Neural cell (in vitro differentiated cells): ENCODE results near the gene POMT1.

ENCODE experiments used
- CTCF ChIP-seq: fragments of 450-650 bp; IDR thresholded peaks from 2 replicates; pipeline ENCODE4 v1.5.1; 2014; ENCODE audit warnings: antibody characterized with exemption, mild to moderate bottlenecking, moderate library complexity; ENCODE audit not compliant: poor library complexity, severe bottlenecking
- EP300 ChIP-seq: fragments of 450-650 bp; conservative IDR thresholded peaks from 2 replicates; pipeline ENCODE4 v1.6.1; 2014; ENCODE audit warnings: antibody characterized with exemption, mild to moderate bottlenecking, moderate library complexity; ENCODE audit not compliant: poor library complexity, severe bottlenecking
- EZH2 ChIP-seq: fragments of 200-600, 300-800 bp; shearing (Covaris generic), sonication (generic); IDR thresholded peaks from 2 replicates; pipeline ENCODE4 v1.6.1; 2014; ENCODE audit warnings: antibody characterized with exemption, low read length, borderline replicate concordance, mild to moderate bottlenecking; ENCODE audit not compliant: insufficient read depth, poor library complexity, severe bottlenecking
- MXI1 ChIP-seq: fragments of 450-650 bp; conservative IDR thresholded peaks from 2 replicates; pipeline ENCODE4 v1.6.1; 2014; ENCODE audit warnings: antibody characterized with exemption, mild to moderate bottlenecking; ENCODE audit not compliant: poor library complexity, severe bottlenecking
- POLR2AphosphoS5 ChIP-seq: IDR thresholded peaks from 2 replicates; pipeline ENCODE4 v1.6.1; 2012
- REST ChIP-seq: IDR thresholded peaks from 2 replicates; pipeline ENCODE4 v1.6.1; 2012; ENCODE audit warnings: borderline replicate concordance
- TAF1 ChIP-seq: IDR thresholded peaks from 2 replicates; pipeline ENCODE4 v1.6.1; 2012; ENCODE audit warnings: low read depth

- TF ChIP-seq POLR2AphosphoS5 (peak; percentile 75), EZH2 (no peak), CTCF (no peak), TAF1 (no peak), EP300 (peak; percentile 31), MXI1 (peak; percentile 73), REST (peak; percentile 5)
Observed at GRCh38 chr9:131530920-131531832, 28.5 kb downstream of the POMT1 start, which contains the start of gene UCK1.
